Sigmoid colon (tissue), 7 donors: ENCODE results near the gene CCDC190. TPM values are rescaled to one million over a fixed set of nuclear protein-coding genes. Genes with fewer than 3 reads are reported as not detected.
A peak's percentile ranks its signal among the peaks of the same experiment; 100 is the strongest.

ENCODE experiments used
- DNase-seq: peaks from one replicate; pipeline ENCODE4 v3.0.0-alpha.2; 2019
- H3K27ac ChIP-seq, 4 donors: fragments of 200-600 bp; sonication (generic); one replicate each; pipeline ENCODE4 v1.5.1; 2016 to 2019; ENCODE audit warnings: mild to moderate bottlenecking in 1 of 4
- H3K27me3 ChIP-seq, 3 donors: fragments of 200-600 bp; sonication (generic); one replicate each; pipeline ENCODE4 v1.5.1; 2019; ENCODE audit warnings: mild to moderate bottlenecking in 1 of 3
- H3K36me3 ChIP-seq, 4 donors: fragments of 200-600 bp; sonication (generic); one replicate each; pipeline ENCODE4 v1.5.1; 2016 to 2019
- H3K4me1 ChIP-seq, 4 donors: fragments of 200-600 bp; sonication (generic); one replicate each; pipeline ENCODE4 v1.5.1; 2017 to 2019
- H3K4me3 ChIP-seq, 4 donors: fragments of 200-600 bp; sonication (generic); one replicate each; pipeline ENCODE4 v1.5.1; 2017 to 2019; ENCODE audit warnings: mild to moderate bottlenecking in 2 of 4, moderate library complexity in 1 of 4
- H3K9me3 ChIP-seq, 4 donors: fragments of 200-600 bp in 3 of 4; sonication (generic) in 3 of 4; one replicate each; pipeline versions ENCODE4 v1.5.1 to v1.6.1; 2013 to 2019
- CTCF ChIP-seq, 4 experiments: fragments of 450-650 bp in 3 of 4; fragments of 200-600 bp in 1 of 4; IDR thresholded peaks; one replicate each; pipeline ENCODE4 v1.5.1; 2016 to 2019; ENCODE audit warnings: antibody characterized with exemption in 4 of 4, mild to moderate bottlenecking in 3 of 4, moderate library complexity in 2 of 4
- EP300 ChIP-seq, 4 donors: sonication (generic); formaldehyde crosslinking; IDR thresholded peaks; one replicate each; pipeline ENCODE4 v1.6.1; 2017; ENCODE audit warnings: antibody characterized with exemption in 4 of 4
- POLR2A ChIP-seq, 2 donors: fragments of 450-650 bp; IDR thresholded peaks; one replicate each; pipeline ENCODE4 v1.6.1; 2016; ENCODE audit warnings: antibody characterized with exemption in 2 of 2, mild to moderate bottlenecking in 2 of 2, moderate library complexity in 2 of 2
- POLR2AphosphoS5 ChIP-seq, 4 donors: sonication (generic); formaldehyde crosslinking; IDR thresholded peaks; one replicate each; pipeline ENCODE4 v1.6.1; 2017; ENCODE audit warnings: antibody characterized with exemption in 4 of 4
- WGBS, 2 donors: extraction: QIAGEN DNeasy Blood & Tissue Kit; methylation state at CpG; one replicate each; pipeline ENCODE4 v1.1.7; 2013; 5-methylcytosine and 5-hydroxymethylcytosine counted together
- intact Hi-C: fragments of 100-400 bp; cut with DNase I; formaldehyde crosslinking; loops from one replicate; pipeline ENCODE4 v1.15.1; 2023
- polyA plus RNA-seq, 3 donors: library from polyadenylated mRNA; stranded (reverse); fragments of 200-250 nt; gene quantifications; one replicate each; pipeline ENCODE4 v1.2.3, GENCODE V29; 2013
- total RNA-seq, 4 donors: library from RNA; depleted of rRNA; stranded (reverse); fragments of >200 nt; gene quantifications; one replicate each; pipeline ENCODE4 v1.1.0, GENCODE V29; 2016
- donor health status: healthy with polysubstance abuse.
- donor health status: Bipolar disorder and iron deficiency.
- donor health status: healthy.

The CCDC190 gene
- total RNA-seq, result not detected
- not detected for polyA plus RNA-seq

GRCh38 chr1:162861101-162861500, at the start of gene CCDC190:
Gene CCDC190, minus strand, starts transcription at chr1:162861175. Its CDS starts 1,529 bp downstream, at chr1:162859646.
- TF ChIP-seq POLR2A (IDR thresholded peaks at IDR 0.05) (no peak), CTCF (IDR thresholded peaks at IDR 0.05) (no peak), EP300 (IDR thresholded peaks at IDR 0.05) (no peak)
- Histone ChIP-seq H3K27me3 (no peaks in the 10 kb centered on the region), H3K9me3 (no peaks in the 10 kb centered on the region), H3K27ac (peak within 1 kb of the TSS in 3 of 4 donors; percentile 28 to 42 (median 28)), H3K4me3 (no peak within 1 kb of the TSS), H3K36me3 (no peaks in the 10 kb centered on the region), H3K4me1 (peaks cover 0 to 15% (median 11%) of the 10 kb centered on the region in 4 donors)
- intact Hi-C loops, result no loop called here
- WGBS, 2 donors, result 70 to 74% methylated on average over 4 of the region's 4 CpGs
- DNase-seq, result no peak

GRCh38 chr1:162910161-162910560, 49.2 kb upstream of the CCDC190 start:
- Histone ChIP-seq H3K4me1 (no peaks in the 10 kb centered on the region), H3K4me3 (no peak overlapping the region), H3K36me3 (no peaks in the 10 kb centered on the region), H3K9me3 (peaks cover 0 to 7% (median 0%) of the 10 kb centered on the region in 4 donors), H3K27ac (no peak overlapping the region), H3K27me3 (no peaks in the 10 kb centered on the region)
- intact Hi-C loops, result no loop called here
- DNase-seq, result no peak
- TF ChIP-seq CTCF (IDR thresholded peaks at IDR 0.05) (no peak), EP300 (IDR thresholded peaks at IDR 0.05) (no peak), POLR2AphosphoS5 (IDR thresholded peaks at IDR 0.05) (no peak), POLR2A (IDR thresholded peaks at IDR 0.05) (no peak)
- 85 to 86% methylated on average over 2 of the region's 2 CpGs for WGBS, 2 donors

GRCh38 chr1:162908780-162909179, 47.8 kb upstream of the CCDC190 start:
- Histone ChIP-seq H3K9me3 (peaks cover 0 to 7% (median 0%) of the 10 kb centered on the region in 4 donors), H3K27me3 (no peaks in the 10 kb centered on the region), H3K27ac (no peak overlapping the region), H3K36me3 (no peaks in the 10 kb centered on the region), H3K4me3 (no peak overlapping the region), H3K4me1 (no peaks in the 10 kb centered on the region)
- intact Hi-C loops, result no loop called here
- WGBS, 2 donors, result 31 to 62% methylated on average over 2 of the region's 2 CpGs
- TF ChIP-seq POLR2A (IDR thresholded peaks at IDR 0.05), result no peak
- no peak for TF ChIP-seq CTCF (IDR thresholded peaks at IDR 0.05)
- no peak for TF ChIP-seq EP300 (IDR thresholded peaks at IDR 0.05)
- TF ChIP-seq POLR2AphosphoS5 (IDR thresholded peaks at IDR 0.05), result no peak
- no peak for DNase-seq

- H3K4me1 ChIP-seq, result no peaks in the 10 kb centered on the region
- no peak overlapping the region for H3K4me3 ChIP-seq
- no peak overlapping the region for H3K27ac ChIP-seq
- no peak for TF ChIP-seq EP300 (IDR thresholded peaks at IDR 0.05)
- no peak for TF ChIP-seq POLR2AphosphoS5 (IDR thresholded peaks at IDR 0.05)
- no peak for TF ChIP-seq POLR2A (IDR thresholded peaks at IDR 0.05)
- TF ChIP-seq CTCF (IDR thresholded peaks at IDR 0.05), result no peak
- peaks cover 0 to 7% (median 0%) of the 10 kb centered on the region in 4 donors for H3K9me3 ChIP-seq
- 4 to 30% methylated on average over 2 of the region's 2 CpGs for WGBS, 2 donors
- DNase-seq, result no peak
- no peaks in the 10 kb centered on the region for H3K36me3 ChIP-seq
- intact Hi-C loops, result no loop called here
- no peaks in the 10 kb centered on the region for H3K27me3 ChIP-seq
Observed at GRCh38 chr1:162908236-162908635, 47.3 kb upstream of the CCDC190 start.

- no peak for DNase-seq
- intact Hi-C loops, result no loop called here
- no peak overlapping the region for H3K27ac ChIP-seq
- H3K4me3 ChIP-seq, result no peak overlapping the region
- H3K36me3 ChIP-seq, result no peaks in the 10 kb centered on the region
- TF ChIP-seq POLR2AphosphoS5 (IDR thresholded peaks at IDR 0.05), result no peak
- no peak for TF ChIP-seq POLR2A (IDR thresholded peaks at IDR 0.05)
- no peak for TF ChIP-seq CTCF (IDR thresholded peaks at IDR 0.05)
- TF ChIP-seq EP300 (IDR thresholded peaks at IDR 0.05), result no peak
- no peaks in the 10 kb centered on the region for H3K4me1 ChIP-seq
- H3K27me3 ChIP-seq, result no peaks in the 10 kb centered on the region
- WGBS, 2 donors, result 62 to 80% methylated on average over 2 of the region's 2 CpGs
- peaks cover 0 to 2% (median 0%) of the 10 kb centered on the region in 4 donors for H3K9me3 ChIP-seq
Observed at GRCh38 chr1:162906485-162906884, 45.5 kb upstream of the CCDC190 start.
